Stomach smooth muscle (tissue), 2 donors: ENCODE measurements around the gene TOX2.

ENCODE experiments used
- H3K27ac ChIP-seq: one replicate; pipeline ENCODE4 v1.7.0; 2013; ENCODE audit warnings: mild to moderate bottlenecking, low read length, inconsistent platforms
- H3K27me3 ChIP-seq, 2 donors: one replicate each; pipeline ENCODE4 v1.7.0; 2013; ENCODE audit warnings: low read length in 2 of 2; ENCODE audit not compliant: insufficient read depth in 2 of 2, control insufficient read depth in 1 of 2
- H3K36me3 ChIP-seq, 2 donors: one replicate each; pipeline ENCODE4 v1.7.0; 2013; ENCODE audit warnings: low read length in 2 of 2; ENCODE audit not compliant: control insufficient read depth in 2 of 2, insufficient read depth in 2 of 2
- H3K4me1 ChIP-seq: one replicate; pipeline ENCODE4 v1.7.0; 2013; ENCODE audit warnings: low read length; ENCODE audit not compliant: control insufficient read depth, insufficient read depth
- H3K4me3 ChIP-seq, 2 donors: one replicate each; pipeline ENCODE4 v1.7.0; 2013; ENCODE audit warnings: low read length in 2 of 2
- H3K9ac ChIP-seq, 2 donors: one replicate each; pipeline ENCODE4 v1.7.0; 2013; ENCODE audit warnings: low read length in 2 of 2, mild to moderate bottlenecking in 1 of 2
- H3K9me3 ChIP-seq, 2 donors: one replicate each; pipeline ENCODE4 v1.7.0; 2013; ENCODE audit warnings: low read length in 2 of 2; ENCODE audit not compliant: control insufficient read depth in 2 of 2
- donor health status: healthy.
- donor health status: Pancreatic carcinoma.

Gene TOX2

DNA sequence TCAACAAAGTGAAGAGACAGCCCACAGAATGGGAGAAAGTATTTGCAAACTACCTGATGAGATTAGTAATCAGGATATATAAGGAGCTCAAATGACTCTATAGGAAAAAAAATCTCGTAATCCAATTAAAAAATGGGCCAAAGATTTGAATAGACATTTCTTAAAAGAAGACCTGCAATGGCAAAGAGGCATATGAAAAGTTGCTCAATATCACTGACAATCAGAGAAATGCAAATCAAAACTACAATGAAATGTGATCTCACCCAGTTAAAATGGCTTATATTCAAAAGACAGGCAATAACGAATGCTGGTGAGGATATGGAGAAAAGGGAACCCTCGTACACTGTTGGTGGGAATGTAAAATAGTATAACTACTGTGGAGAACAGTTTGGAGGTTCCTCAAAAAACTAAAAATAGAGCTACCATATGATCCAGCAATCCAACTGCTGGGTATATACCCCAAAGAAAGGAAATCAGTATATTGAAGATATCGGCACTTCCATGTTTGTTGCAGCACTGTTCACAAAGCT is 65.0 kb downstream of the TOX2 start:
- no peak overlapping the region for H3K27ac ChIP-seq
- H3K9ac ChIP-seq: no peak overlapping the region
- no peak overlapping the region for H3K4me3 ChIP-seq
- no peaks in the 10 kb centered on the region for H3K4me1 ChIP-seq
- H3K36me3 ChIP-seq: no peaks in the 10 kb centered on the region
- H3K9me3 ChIP-seq: peaks cover 0 to 6% of the 10 kb centered on the region in 2 donors
- no peaks in the 10 kb centered on the region for H3K27me3 ChIP-seq

DNA sequence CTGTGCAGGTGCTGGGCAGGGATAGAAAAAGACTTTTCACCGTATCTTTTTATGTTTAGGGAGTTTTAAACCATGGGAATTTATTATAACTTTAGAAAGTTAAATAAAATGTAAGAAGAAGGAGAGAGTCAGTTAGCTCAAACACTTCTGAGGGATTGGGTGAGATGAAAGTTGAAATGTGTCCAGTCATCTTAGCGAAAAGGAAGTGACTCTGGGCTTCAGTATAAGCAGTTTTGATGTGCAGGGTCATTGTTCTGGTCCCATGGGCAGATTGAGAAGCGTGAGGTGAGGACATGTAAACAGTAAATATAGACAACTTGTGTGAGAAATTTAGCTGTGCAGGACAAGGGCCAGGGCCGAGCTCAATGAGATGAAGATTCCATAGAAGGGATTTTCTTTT is 66.9 kb downstream of the TOX2 start:
- Histone ChIP-seq H3K9ac (no peak overlapping the region), H3K27me3 (no peaks in the 10 kb centered on the region), H3K4me3 (no peak overlapping the region), H3K36me3 (no peaks in the 10 kb centered on the region), H3K9me3 (peaks cover 0 to 1% of the 10 kb centered on the region in 2 donors), H3K27ac (no peak overlapping the region), H3K4me1 (no peaks in the 10 kb centered on the region)

DNA sequence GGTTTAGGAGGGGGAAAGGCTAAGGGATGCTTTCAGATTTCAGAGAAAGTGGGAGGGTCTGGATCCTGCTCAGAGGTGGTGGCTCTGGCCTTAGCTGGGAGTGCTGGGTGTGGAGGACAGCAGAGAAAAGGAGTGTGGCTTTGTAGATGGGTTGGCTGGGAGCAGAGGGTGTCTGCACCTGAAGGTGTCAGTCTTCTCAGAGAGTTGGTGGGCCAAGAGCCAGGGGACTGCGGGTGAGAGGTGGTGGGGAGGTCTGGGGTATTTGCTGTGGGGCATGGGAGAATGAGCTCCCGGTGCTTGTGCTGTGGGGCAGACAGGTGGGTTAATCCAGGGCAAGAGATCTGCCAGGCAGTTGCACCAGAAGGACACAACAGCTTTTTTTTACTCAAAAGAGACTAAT is 67.4 kb downstream of the TOX2 start:
- Histone ChIP-seq H3K36me3 (no peaks in the 10 kb centered on the region), H3K9ac (no peak overlapping the region), H3K9me3 (no peaks in the 10 kb centered on the region), H3K4me3 (no peak overlapping the region), H3K4me1 (no peaks in the 10 kb centered on the region), H3K27ac (no peak overlapping the region), H3K27me3 (no peaks in the 10 kb centered on the region)

DNA sequence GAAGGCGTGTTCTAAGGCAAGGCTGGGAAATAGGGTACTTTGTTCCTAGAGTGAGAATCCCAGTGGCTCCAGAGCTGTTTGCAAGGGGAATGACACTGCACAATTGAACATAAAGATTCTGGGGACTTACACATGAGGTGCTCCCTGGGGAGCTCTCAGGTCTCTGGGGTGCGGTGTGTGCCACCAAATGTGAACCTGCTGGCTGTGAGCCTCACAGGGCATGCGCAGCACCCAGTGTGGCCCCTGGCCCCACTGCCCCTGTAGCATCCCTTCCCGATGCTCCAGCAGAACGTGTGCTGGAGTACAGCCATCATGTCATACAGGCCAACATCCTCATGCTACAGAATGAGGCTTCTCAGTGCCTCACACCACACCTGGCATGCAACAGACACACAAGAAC is 68.2 kb downstream of the TOX2 start:
- Histone ChIP-seq H3K9ac (no peak overlapping the region), H3K9me3 (no peaks in the 10 kb centered on the region), H3K4me1 (no peaks in the 10 kb centered on the region), H3K27ac (no peak overlapping the region), H3K36me3 (no peaks in the 10 kb centered on the region), H3K4me3 (no peak overlapping the region), H3K27me3 (no peaks in the 10 kb centered on the region)

DNA sequence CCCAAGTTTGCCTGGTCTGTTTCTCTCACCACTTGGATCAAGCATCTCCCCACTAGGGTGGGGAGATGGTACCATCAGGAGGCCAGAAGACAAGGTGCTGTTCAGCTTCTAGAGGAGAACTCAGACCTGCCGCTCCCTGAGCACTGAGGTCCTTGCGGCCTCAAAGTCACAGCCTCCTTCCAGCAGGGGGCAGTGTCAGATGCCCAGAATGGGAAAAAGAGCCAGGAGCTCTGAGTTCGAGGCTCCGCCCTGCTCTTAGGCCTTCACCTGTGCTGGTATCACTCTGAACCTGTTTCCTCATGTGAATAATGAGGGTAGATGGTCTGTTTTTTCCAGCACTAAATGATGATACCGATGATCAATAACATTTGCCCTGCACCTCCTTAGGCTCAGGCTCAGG is 68.7 kb downstream of the TOX2 start:
- no peaks in the 10 kb centered on the region for H3K36me3 ChIP-seq
- H3K9ac ChIP-seq: no peak overlapping the region
- H3K4me3 ChIP-seq: no peak overlapping the region
- no peaks in the 10 kb centered on the region for H3K27me3 ChIP-seq
- no peaks in the 10 kb centered on the region for H3K4me1 ChIP-seq
- H3K27ac ChIP-seq: no peak overlapping the region
- H3K9me3 ChIP-seq: no peaks in the 10 kb centered on the region

DNA sequence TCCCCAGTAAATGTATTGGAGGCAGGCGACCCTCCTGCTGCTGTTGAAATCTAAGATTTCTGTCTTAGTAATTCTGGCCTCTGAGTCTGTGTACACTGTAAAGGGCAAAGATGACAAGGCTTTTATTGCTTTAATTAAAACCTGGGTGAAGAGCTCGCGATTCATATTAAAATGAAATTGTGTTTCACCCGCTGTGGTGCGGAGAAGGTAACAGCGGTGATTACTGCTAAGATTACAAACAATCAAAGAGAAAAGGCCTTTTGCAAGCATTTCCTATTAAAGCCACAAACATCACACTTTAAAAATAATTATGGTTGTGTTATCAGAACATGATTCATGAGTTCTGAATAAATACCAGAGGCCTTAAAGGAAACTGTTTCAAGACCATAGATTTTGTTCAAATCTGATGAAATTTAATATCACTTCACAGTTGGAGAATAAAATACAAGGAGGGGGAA is 69.3 kb downstream of the TOX2 start:
- H3K4me3 ChIP-seq: no peak overlapping the region
- no peaks in the 10 kb centered on the region for H3K4me1 ChIP-seq

DNA sequence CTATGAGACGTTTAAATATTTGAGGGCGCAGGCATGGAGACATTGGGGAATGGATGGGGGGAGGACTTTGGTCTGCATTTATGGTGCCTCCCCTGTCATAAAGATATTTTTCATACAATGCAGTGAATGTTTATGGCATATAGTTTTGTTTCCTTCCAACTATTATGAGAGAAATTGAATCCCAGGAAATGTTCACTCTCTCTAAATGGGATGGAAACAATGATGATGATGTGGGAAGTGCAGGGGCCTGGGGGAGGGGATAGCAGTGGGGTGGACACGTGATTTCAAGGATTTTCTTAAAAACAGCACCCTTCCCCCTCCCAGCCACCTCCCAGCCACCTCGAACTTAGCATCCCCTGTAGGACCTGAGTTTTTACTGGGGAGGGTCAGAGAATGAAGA is 69.9 kb downstream of the TOX2 start:
- H3K27ac ChIP-seq: no peak overlapping the region
- H3K36me3 ChIP-seq: no peaks in the 10 kb centered on the region
- H3K4me3 ChIP-seq: no peak overlapping the region
- no peaks in the 10 kb centered on the region for H3K4me1 ChIP-seq
- H3K9me3 ChIP-seq: no peaks in the 10 kb centered on the region
- H3K9ac ChIP-seq: no peak overlapping the region
- no peaks in the 10 kb centered on the region for H3K27me3 ChIP-seq

More for the DNA sequence above, 69.3 kb downstream of the TOX2 start:
- Histone ChIP-seq H3K27me3 (no peaks in the 10 kb centered on the region), H3K9me3 (no peaks in the 10 kb centered on the region), H3K36me3 (no peaks in the 10 kb centered on the region), H3K9ac (no peak overlapping the region), H3K27ac (no peak overlapping the region)

DNA sequence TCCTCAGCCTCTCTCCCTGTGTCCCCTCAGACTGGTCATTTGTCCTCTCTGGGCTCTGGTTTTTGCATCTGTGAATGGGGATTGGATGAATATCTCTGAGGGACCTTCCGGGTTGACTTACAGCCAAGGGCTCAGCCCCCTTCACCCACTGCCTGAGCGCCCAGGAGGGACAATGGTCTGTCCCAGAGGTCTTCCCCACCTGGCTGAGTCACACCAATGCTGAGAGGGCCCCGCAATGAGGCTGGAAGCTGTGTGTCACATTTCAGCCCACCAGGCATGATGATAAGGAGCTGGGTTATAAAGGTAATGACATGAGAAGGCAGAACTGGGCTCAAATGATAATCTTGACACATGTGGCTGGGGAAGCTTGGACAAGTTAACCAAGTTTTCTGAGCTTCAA is 70.5 kb downstream of the TOX2 start:
- no peaks in the 10 kb centered on the region for H3K4me1 ChIP-seq
- H3K27me3 ChIP-seq: no peaks in the 10 kb centered on the region
- no peak overlapping the region for H3K9ac ChIP-seq
- no peak overlapping the region for H3K4me3 ChIP-seq
- no peaks in the 10 kb centered on the region for H3K36me3 ChIP-seq
- H3K9me3 ChIP-seq: no peaks in the 10 kb centered on the region
- H3K27ac ChIP-seq: no peak overlapping the region

DNA sequence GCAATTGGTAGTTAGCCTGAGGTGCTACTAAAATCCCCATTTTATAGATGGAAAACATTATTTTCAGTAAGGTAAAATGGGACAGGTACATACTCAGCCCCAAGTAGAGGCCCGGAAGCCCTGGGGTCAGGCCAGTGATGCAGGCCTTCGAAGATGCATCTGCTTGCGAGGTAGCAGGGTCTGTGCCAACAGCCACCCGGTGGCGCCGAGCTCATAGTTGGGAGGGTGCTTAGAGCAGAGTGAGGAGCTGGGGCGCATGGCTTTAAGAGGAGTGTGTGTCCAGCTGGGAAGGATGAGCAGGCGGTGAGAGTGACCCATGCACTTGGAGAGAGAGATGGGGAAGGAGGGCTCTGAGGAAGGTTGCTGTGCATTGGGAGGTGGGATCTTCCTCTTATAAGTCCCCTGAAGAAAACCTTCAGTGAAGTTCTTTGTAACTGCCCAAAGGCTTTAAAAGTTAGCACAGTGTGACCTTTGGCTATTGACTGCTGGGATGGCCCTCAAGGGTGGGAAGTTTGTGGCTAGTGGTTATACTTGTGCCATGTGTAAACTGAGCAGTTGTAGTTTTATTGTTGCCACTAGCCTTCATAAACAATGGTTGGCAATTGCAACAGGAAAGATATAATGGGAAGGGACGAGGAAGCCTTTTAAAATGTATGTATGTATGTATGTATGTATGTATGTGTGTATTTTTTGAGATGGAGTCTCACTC is 71.1 kb downstream of the TOX2 start:
- Histone ChIP-seq H3K27ac (no peak overlapping the region), H3K4me3 (no peak overlapping the region), H3K27me3 (no peaks in the 10 kb centered on the region), H3K36me3 (no peaks in the 10 kb centered on the region), H3K4me1 (no peaks in the 10 kb centered on the region), H3K9ac (no peak overlapping the region), H3K9me3 (no peaks in the 10 kb centered on the region)

DNA sequence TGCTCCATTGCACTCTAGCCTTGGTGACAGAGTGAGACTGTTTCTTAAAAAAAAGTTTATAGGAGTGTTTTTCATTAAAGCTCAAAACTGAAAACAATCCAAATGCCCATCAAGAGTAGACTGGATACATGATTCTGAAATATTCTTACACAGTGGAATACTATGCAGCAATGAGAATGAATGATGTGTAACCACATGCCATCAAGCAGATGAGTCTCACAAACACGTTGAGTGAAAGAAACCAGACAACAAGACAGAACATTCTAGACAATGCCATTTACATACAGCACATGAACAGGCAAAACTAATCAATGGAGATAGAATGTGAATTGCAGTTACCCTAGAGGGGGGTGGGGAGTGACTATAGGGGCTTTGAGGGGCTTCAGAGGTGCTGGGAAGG is 72.4 kb downstream of the TOX2 start:
- no peaks in the 10 kb centered on the region for H3K36me3 ChIP-seq
- no peak overlapping the region for H3K4me3 ChIP-seq
- no peak overlapping the region for H3K9ac ChIP-seq
- no peaks in the 10 kb centered on the region for H3K4me1 ChIP-seq
- H3K27ac ChIP-seq: no peak overlapping the region
- H3K27me3 ChIP-seq: no peaks in the 10 kb centered on the region
- no peaks in the 10 kb centered on the region for H3K9me3 ChIP-seq

DNA sequence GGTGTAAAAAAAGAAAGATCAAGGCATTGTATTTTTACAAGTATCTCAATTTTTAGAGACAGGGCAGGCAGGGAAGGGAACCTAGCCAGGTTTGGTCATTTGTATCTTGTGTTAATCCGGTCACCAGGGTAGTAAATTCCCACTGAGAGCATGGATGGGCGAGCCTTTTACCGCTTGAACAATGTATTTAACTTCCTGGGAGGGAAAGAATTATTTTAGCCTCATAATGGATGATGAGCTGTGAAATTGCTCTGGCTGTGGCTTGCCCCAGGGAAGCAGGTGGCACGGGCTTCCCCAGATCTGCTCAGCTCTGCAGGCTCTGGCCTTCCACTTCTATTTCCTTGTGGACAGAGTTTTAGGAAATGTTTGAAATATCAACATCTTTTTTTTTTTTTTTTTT is 72.9 kb downstream of the TOX2 start:
- H3K9ac ChIP-seq: no peak overlapping the region
- H3K4me1 ChIP-seq: no peaks in the 10 kb centered on the region
- H3K4me3 ChIP-seq: no peak overlapping the region
- no peaks in the 10 kb centered on the region for H3K36me3 ChIP-seq
- no peaks in the 10 kb centered on the region for H3K9me3 ChIP-seq
- H3K27ac ChIP-seq: no peak overlapping the region
- no peaks in the 10 kb centered on the region for H3K27me3 ChIP-seq
